Epithelial cell of esophagus (primary cell): ENCODE results near the gene DMRTA1.
"Not testable (repeated sequence)": the region's sequence is repeated elsewhere in the genome, so short reads cannot be mapped to it uniquely, and the experiment has no call there.

Experiments
- DNase-seq: peaks from one replicate; pipeline ENCODE4 v3.0.0; 2010; ENCODE audit warnings: low read depth
- H3K4me3 ChIP-seq: 2 replicates; pipeline ENCODE4 v1.5.1; 2011; ENCODE audit warnings: mild to moderate bottlenecking, low read length, control low read depth
- CTCF ChIP-seq: IDR thresholded peaks from 2 replicates; pipeline ENCODE4 v1.5.1; 2011; ENCODE audit warnings: low read depth, mild to moderate bottlenecking, low read length, control low read depth, inconsistent platforms; ENCODE audit not compliant: insufficient read depth; ENCODE audit errors: missing control alignments

The DMRTA1 gene

GRCh38 chr9:22423566-22423965 lies 23.1 kb upstream of the DMRTA1 start:
- DNase-seq: no peak
- H3K4me3 ChIP-seq: no peak overlapping the region
- TF ChIP-seq CTCF: no peak

GRCh38 chr9:22424616-22425015 lies 22.0 kb upstream of the DMRTA1 start:
- no peak for DNase-seq
- no peak for TF ChIP-seq CTCF
- H3K4me3 ChIP-seq: no peak overlapping the region

- no peak for DNase-seq
- H3K4me3 ChIP-seq: no peak overlapping the region
- no peak for TF ChIP-seq CTCF
Measured at GRCh38 chr9:22425551-22425950, 21.1 kb upstream of the DMRTA1 start.

GRCh38 chr9:22427226-22427880 lies 19.3 kb upstream of the DMRTA1 start:
- DNase-seq: no peak
- H3K4me3 ChIP-seq: no peak overlapping the region
- no peak for TF ChIP-seq CTCF

GRCh38 chr9:22433691-22434090 lies 12.9 kb upstream of the DMRTA1 start:
- DNase-seq: no peak
- no peak overlapping the region for H3K4me3 ChIP-seq
- TF ChIP-seq CTCF: no peak

- H3K4me3 ChIP-seq, DNase-seq: not testable (repeated sequence)
Measured at GRCh38 chr9:22435252-22435651, 11.4 kb upstream of the DMRTA1 start.

- H3K4me3 ChIP-seq, DNase-seq: not testable (repeated sequence)
Measured at GRCh38 chr9:22437461-22438067, 9.1 kb upstream of the DMRTA1 start.

- H3K4me3 ChIP-seq: no peak overlapping the region
- DNase-seq: no peak
- TF ChIP-seq CTCF: no peak
Measured at GRCh38 chr9:22440841-22441240, 5.8 kb upstream of the DMRTA1 start.
